GM19468 (cell line): Measurements from ENCODE around the gene MND1.
A peak's percentile ranks its signal among the peaks of the same experiment; 100 is the strongest.
"Not testable (repeated sequence)": the region's sequence is repeated elsewhere in the genome, so short reads cannot be mapped to it uniquely, and the experiment has no call there.

Source experiments
- ATAC-seq: cut with Tn5 transposase; IDR thresholded peaks from one replicate; pipeline ENCODE4 v1.9.1; 2021; ENCODE audit warnings: mild to moderate bottlenecking, moderate library complexity, moderate number of reproducible peaks; ENCODE audit not compliant: unreplicated experiment; ENCODE audit errors: extremely low read depth

Gene MND1

GRCh38 chr4:153432965-153433753, 88.7 kb downstream of the MND1 start:
- ATAC-seq, result peak; percentile 94

GRCh38 chr4:153433754-153434105, 89.2 kb downstream of the MND1 start:
- no peak for ATAC-seq

- ATAC-seq, result no peak
Measured at GRCh38 chr4:153434190-153434589, 89.7 kb downstream of the MND1 start.

- peak; percentile 50 for ATAC-seq
Measured at GRCh38 chr4:153438916-153439756, 94.6 kb downstream of the MND1 start.

GRCh38 chr4:153439831-153440230, 95.3 kb downstream of the MND1 start:
- ATAC-seq, result no peak

- ATAC-seq, result no peak
Measured at GRCh38 chr4:153440475-153440874, 96.0 kb downstream of the MND1 start.

GRCh38 chr4:153447175-153447905, 102.9 kb downstream of the MND1 start:
- no peak for ATAC-seq

GRCh38 chr4:153448003-153448731, 103.7 kb downstream of the MND1 start:
- ATAC-seq, result no peak

- ATAC-seq, result no peak
Measured at GRCh38 chr4:153449338-153449737, 104.8 kb downstream of the MND1 start.

GRCh38 chr4:153450544-153450917, 106.0 kb downstream of the MND1 start:
- no peak for ATAC-seq

GRCh38 chr4:153451145-153451544, 106.7 kb downstream of the MND1 start:
- ATAC-seq, result not testable (repeated sequence)

- ATAC-seq, result no peak
Measured at GRCh38 chr4:153451911-153452657, 107.6 kb downstream of the MND1 start.

GRCh38 chr4:153452658-153453378, 108.3 kb downstream of the MND1 start:
- no peak for ATAC-seq

GRCh38 chr4:153453402-153453801, 108.9 kb downstream of the MND1 start:
- no peak for ATAC-seq

GRCh38 chr4:153458969-153459368, 114.5 kb downstream of the MND1 start:
- no peak for ATAC-seq

- not testable (repeated sequence) for ATAC-seq
Measured at GRCh38 chr4:153461549-153461948, 117.1 kb downstream of the MND1 start.

GRCh38 chr4:153464068-153464467, 119.6 kb downstream of the MND1 start:
- no peak for ATAC-seq
